ENCODE data around the gene KIAA1671. TPM values are rescaled to one million over a fixed set of nuclear protein-coding genes. Genes with fewer than 3 reads are reported as not detected.

KIAA1671 gene
- total RNA-seq, 1 donor from 2014 or later = 14.5 TPM

DNA sequence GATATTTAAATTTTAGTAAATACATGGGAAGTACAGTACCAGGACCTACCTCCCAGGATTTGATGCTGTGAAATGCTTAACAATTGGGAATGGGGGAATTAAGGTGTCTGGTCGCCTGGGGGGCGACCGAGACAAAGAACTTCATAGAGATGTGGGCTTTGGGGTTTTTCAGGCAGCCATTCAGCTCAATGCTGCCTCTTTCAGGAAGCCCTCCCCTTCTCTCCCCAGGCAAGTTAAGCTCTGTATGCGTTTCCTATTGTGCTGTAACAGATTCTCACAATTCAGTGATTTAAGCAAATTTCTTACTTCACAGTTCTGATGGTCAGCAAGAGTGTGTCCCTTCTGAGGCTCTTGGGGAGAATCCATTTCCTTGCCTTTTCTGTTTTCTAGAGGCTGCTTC lies 53.8 kb downstream of the KIAA1671 start:
- H3K4me1 Mint-ChIP-seq = peaks cover 14% of the 10 kb centered on the region

DNA sequence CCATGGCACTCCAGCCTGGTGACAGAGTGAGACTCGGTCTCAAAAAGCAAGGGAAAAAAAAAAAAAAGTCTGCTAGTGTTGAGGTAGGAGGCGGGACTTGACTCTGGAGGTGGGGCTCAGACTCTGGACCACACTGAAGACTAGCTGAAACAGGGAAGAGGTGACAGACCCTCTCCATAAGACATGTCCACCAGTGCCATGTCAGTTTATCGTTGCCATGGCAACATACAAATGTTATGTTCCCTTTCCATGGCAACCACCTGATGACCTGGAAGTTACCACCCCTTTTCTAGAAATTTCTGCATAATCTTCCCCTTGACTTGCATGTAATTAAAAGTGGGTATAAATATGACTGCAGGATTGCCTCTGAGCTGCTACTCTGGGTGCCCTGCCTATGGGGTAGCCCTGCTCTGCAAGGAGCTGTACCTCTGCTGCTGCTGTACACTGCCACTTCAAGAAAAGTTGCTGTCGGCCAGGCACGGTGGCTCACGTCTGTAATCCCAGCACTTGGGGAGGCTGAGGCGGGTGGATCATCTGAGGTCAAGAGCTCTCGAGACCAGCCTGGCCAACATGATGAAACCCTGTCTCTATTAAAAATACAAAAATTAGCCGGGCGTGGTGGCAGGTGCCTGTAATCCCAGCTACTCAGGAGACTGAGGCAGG lies 55.1 kb downstream of the KIAA1671 start:
- TF ChIP-seq, protein P1, sequence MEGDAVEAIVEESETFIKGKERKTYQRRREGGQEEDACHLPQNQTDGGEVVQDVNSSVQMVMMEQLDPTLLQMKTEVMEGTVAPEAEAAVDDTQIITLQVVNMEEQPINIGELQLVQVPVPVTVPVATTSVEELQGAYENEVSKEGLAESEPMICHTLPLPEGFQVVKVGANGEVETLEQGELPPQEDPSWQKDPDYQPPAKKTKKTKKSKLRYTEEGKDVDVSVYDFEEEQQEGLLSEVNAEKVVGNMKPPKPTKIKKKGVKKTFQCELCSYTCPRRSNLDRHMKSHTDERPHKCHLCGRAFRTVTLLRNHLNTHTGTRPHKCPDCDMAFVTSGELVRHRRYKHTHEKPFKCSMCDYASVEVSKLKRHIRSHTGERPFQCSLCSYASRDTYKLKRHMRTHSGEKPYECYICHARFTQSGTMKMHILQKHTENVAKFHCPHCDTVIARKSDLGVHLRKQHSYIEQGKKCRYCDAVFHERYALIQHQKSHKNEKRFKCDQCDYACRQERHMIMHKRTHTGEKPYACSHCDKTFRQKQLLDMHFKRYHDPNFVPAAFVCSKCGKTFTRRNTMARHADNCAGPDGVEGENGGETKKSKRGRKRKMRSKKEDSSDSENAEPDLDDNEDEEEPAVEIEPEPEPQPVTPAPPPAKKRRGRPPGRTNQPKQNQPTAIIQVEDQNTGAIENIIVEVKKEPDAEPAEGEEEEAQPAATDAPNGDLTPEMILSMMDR (conservative IDR thresholded peaks at IDR 0.05) = no peak

More for the DNA sequence above, 53.8 kb downstream of the KIAA1671 start:
- no peak for DNase-seq (ENCODE audit: low read depth, low spot score)
- Mint-ChIP-seq H3K27ac (ENCODE audit: unreplicated experiment) (no peak overlapping the region), H3K27me3 (ENCODE audit: low read depth) (no peaks in the 10 kb centered on the region), H3K9me3 (no peaks in the 10 kb centered on the region), H3K4me3 (no peak overlapping the region), H3K36me3 (ENCODE audit: low read depth) (no peaks in the 10 kb centered on the region)
- TF ChIP-seq, protein P1 (conservative IDR thresholded peaks at IDR 0.05) = no peak

DNA sequence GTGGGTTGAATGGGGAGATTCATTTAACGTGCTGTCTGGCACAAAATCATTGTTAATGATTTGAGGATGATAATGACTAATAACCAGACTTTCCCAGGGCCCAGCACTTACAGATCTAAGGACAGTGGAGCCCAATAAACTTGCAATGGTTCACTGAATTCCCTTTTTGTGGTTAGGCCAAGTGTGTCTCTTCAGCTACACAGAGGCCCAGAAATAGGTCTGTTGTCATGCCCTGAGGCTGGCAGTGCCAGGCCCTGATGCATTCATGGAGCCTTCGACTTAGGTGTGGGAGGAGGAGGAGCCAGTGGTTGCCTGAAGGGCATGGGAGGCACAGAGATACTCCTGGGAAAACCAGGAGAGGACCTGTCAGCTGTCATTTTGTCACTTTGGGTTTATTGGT lies 56.1 kb downstream of the KIAA1671 start:
- Mint-ChIP-seq H3K36me3 (ENCODE audit: low read depth) (no peaks in the 10 kb centered on the region), H3K4me3 (no peak overlapping the region), H3K9me3 (no peaks in the 10 kb centered on the region), H3K4me1 (peaks cover 19% of the 10 kb centered on the region), H3K27ac (ENCODE audit: unreplicated experiment) (peak overlapping the region; percentile 78), H3K27me3 (ENCODE audit: low read depth) (no peaks in the 10 kb centered on the region)
- no peak for DNase-seq (ENCODE audit: low read depth, low spot score)
- TF ChIP-seq, protein P1 (conservative IDR thresholded peaks at IDR 0.05) = no peak

More for the DNA sequence above, 55.1 kb downstream of the KIAA1671 start:
- H3K36me3 Mint-ChIP-seq (ENCODE audit: low read depth) = no peaks in the 10 kb centered on the region
- H3K4me1 Mint-ChIP-seq = peaks cover 10% of the 10 kb centered on the region
- DNase-seq (ENCODE audit: low read depth, low spot score) = no peak
- H3K9me3 Mint-ChIP-seq = no peaks in the 10 kb centered on the region
- no peaks in the 10 kb centered on the region for H3K27me3 Mint-ChIP-seq (ENCODE audit: low read depth)
- H3K27ac Mint-ChIP-seq (ENCODE audit: unreplicated experiment) = peak overlapping the region; percentile 81
- no peak overlapping the region for H3K4me3 Mint-ChIP-seq

DNA sequence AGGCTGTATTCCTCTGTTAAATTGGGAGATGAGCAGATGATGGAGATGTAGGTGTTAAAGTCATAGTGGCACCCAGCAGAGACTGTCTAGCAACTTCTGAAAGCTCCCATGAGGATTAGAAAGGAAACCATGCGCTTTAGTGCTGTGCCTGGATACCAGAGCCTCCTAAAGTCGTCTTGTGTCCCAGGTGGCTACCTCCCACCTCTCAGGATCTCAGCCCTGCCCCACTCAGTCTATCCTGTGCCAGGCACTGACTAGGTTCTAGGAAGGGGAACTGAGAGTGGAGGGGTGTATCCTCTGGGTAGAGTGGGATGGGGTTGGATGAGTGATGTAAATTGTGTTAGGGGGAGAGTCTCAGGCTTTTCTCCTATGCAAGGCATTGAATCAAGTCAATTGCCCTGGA lies 60.2 kb downstream of the KIAA1671 start:
- Mint-ChIP-seq H3K9me3 (no peaks in the 10 kb centered on the region), H3K36me3 (ENCODE audit: low read depth) (peaks cover 7% of the 10 kb centered on the region), H3K27me3 (ENCODE audit: low read depth) (no peaks in the 10 kb centered on the region), H3K27ac (ENCODE audit: unreplicated experiment) (no peak overlapping the region), H3K4me1 (peaks cover 35% of the 10 kb centered on the region), H3K4me3 (peak overlapping the region; percentile 0)
- TF ChIP-seq, protein P1 (conservative IDR thresholded peaks at IDR 0.05) = no peak
- DNase-seq (ENCODE audit: low read depth, low spot score) = no peak

DNA sequence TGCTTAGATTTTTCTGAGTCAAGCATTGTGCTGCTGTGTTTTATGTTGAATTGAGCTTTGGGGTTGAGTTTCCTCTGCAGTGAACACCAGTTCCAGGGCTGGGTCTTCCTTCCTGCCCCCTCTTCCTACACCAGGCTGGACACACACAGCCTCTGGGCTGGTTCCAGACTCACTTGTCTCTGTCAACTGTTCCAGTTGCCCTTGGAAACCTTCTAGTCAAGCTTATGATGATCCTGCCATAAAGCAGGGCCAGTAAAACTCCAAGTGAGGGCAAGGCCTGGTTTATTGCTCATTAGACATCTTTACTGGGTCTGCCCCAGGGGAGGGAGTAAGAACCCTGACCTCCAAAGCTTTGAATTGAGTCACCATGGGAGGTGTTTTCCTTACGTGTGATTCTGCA lies 61.1 kb downstream of the KIAA1671 start:
- no peaks in the 10 kb centered on the region for H3K9me3 Mint-ChIP-seq
- H3K4me1 Mint-ChIP-seq = peaks cover 44% of the 10 kb centered on the region
- H3K36me3 Mint-ChIP-seq (ENCODE audit: low read depth) = peaks cover 10% of the 10 kb centered on the region
- H3K4me3 Mint-ChIP-seq = no peak overlapping the region
- H3K27me3 Mint-ChIP-seq (ENCODE audit: low read depth) = no peaks in the 10 kb centered on the region
- H3K27ac Mint-ChIP-seq (ENCODE audit: unreplicated experiment) = peak overlapping the region; percentile 6
- TF ChIP-seq, protein P1 (conservative IDR thresholded peaks at IDR 0.05) = no peak
- DNase-seq (ENCODE audit: low read depth, low spot score) = no peak

Data from neural crest cell (in vitro differentiated cells).